Muscle layer of duodenum (tissue), 2 donors: ENCODE results near the gene CHRNA1.

Experiments
- H3K27ac ChIP-seq: one replicate; pipeline ENCODE4 v1.7.0; 2013; ENCODE audit warnings: mild to moderate bottlenecking, low read length
- H3K27me3 ChIP-seq: one replicate; pipeline ENCODE4 v1.7.0; 2013; ENCODE audit warnings: low read depth, mild to moderate bottlenecking, control low read depth, low read length
- H3K36me3 ChIP-seq, 2 donors: one replicate each; pipeline ENCODE4 v1.7.0; 2013; ENCODE audit warnings: low read length in 2 of 2, control low read depth in 1 of 2, mild to moderate bottlenecking in 1 of 2; ENCODE audit not compliant: insufficient read depth in 2 of 2, control insufficient read depth in 1 of 2
- H3K4me1 ChIP-seq, 2 donors: one replicate each; pipeline ENCODE4 v1.7.0; 2013; ENCODE audit warnings: low read length in 2 of 2, mild to moderate bottlenecking in 2 of 2, control low read depth in 1 of 2, moderate library complexity in 1 of 2; ENCODE audit not compliant: insufficient read depth in 2 of 2, control insufficient read depth in 1 of 2
- H3K4me3 ChIP-seq, 2 donors: one replicate each; pipeline ENCODE4 v1.7.0; 2013; ENCODE audit warnings: low read length in 2 of 2, low read depth in 1 of 2, mild to moderate bottlenecking in 1 of 2
- H3K9me3 ChIP-seq, 2 donors: one replicate each; pipeline ENCODE4 v1.7.0; 2013; ENCODE audit warnings: low read length in 2 of 2, control low read depth in 1 of 2, mild to moderate bottlenecking in 1 of 2; ENCODE audit not compliant: control insufficient read depth in 1 of 2
- donor health status: healthy.

CHRNA1 gene

GRCh38 chr2:174781298-174781697 is 17.0 kb upstream of the CHRNA1 start:
- H3K4me1 ChIP-seq = peaks cover 0 to 32% of the 10 kb centered on the region in 2 donors
- H3K27ac ChIP-seq = no peak overlapping the region
- H3K9me3 ChIP-seq = no peaks in the 10 kb centered on the region
- H3K36me3 ChIP-seq = no peaks in the 10 kb centered on the region
- no peak overlapping the region for H3K4me3 ChIP-seq
- H3K27me3 ChIP-seq = no peaks in the 10 kb centered on the region

DNA sequence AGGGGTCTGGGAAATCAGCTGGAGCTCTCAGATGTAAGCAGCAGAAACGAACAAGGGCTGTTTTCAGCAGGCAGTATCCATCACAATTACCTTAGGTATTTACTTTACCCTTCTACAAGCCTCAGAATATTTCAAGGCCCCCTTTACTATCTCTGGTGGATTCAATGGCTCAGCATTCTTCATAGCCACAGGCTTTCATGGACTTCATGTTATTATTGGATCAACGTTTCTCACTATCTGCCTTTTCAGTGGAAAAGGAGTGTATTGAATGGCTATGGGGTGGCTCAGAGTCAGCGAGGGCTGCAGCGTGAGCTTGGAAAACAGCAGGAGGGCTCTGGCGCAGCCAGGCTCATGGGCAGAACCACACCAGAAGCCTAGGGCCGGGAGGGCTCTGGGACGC is 16.6 kb upstream of the CHRNA1 start:
- Histone ChIP-seq H3K4me1 (peaks cover 0 to 32% of the 10 kb centered on the region in 2 donors), H3K27ac (no peak overlapping the region), H3K9me3 (no peaks in the 10 kb centered on the region), H3K36me3 (no peaks in the 10 kb centered on the region), H3K27me3 (no peaks in the 10 kb centered on the region), H3K4me3 (no peak overlapping the region)

DNA sequence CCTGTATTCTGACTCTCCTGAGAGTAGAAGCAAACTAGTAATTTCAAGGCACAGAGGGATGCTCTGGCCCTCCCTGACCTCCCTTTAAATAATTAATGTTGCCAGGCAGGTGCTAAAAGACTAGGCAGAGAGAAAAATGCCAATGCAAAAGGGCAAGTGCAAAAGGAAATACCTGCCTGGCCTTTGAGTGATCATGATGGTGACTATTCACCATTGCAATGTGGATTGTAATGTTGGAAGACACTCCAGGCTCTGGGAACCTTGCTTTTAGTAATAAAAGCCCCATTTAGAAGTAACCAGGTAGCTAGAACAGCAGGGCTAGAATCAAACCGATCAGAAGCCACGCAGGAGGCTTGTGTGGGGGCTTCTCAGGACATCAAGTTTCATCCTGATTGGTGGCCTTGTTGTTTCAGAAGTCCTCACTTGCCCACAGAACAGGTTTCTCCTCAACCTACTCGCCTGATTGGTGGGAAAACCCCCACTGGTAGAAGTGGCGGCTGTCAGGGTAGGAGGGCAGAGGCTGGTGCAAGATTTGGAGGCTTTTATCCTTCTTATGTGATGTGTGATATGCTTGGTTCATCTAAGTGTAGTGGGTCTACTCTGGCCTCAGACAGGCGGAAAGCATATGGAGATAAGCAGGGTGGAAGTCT is 16.0 kb upstream of the CHRNA1 start:
- H3K9me3 ChIP-seq = no peaks in the 10 kb centered on the region
- H3K4me1 ChIP-seq = peaks cover 0 to 32% of the 10 kb centered on the region in 2 donors
- no peak overlapping the region for H3K27ac ChIP-seq
- no peak overlapping the region for H3K4me3 ChIP-seq
- H3K27me3 ChIP-seq = no peaks in the 10 kb centered on the region
- H3K36me3 ChIP-seq = no peaks in the 10 kb centered on the region

DNA sequence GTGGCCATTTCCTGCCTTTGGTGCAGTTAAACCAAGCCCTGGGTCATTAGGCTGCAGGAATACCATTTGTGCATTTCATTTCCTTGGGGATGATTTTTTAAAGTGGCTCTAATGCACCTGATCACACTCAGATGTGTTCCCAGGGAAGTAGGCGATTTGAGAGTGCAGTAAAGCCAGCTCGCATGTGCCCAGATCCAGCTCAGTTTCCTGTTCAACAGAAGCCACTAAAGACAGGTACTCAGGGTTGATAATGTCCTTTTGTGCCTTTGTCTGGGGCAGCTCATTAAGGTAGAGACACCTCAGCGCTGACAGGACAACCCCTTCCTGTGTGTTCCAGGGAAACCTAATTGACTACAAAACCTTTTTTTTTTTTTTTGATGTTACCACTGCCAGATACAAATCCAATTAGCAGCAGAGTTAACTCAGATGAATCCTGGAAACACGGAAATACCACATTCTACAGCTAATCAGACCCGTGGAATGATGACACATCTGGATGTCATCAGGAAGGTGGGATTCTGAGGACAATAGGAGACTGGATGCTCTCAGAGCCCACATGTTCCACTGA is 15.2 kb upstream of the CHRNA1 start:
- no peaks in the 10 kb centered on the region for H3K36me3 ChIP-seq
- peaks cover 0 to 32% of the 10 kb centered on the region in 2 donors for H3K4me1 ChIP-seq
- H3K27ac ChIP-seq = no peak overlapping the region
- H3K4me3 ChIP-seq = no peak overlapping the region
- H3K9me3 ChIP-seq = no peaks in the 10 kb centered on the region
- H3K27me3 ChIP-seq = no peaks in the 10 kb centered on the region

- Histone ChIP-seq H3K27ac (no peak overlapping the region), H3K36me3 (no peaks in the 10 kb centered on the region), H3K9me3 (no peaks in the 10 kb centered on the region), H3K4me3 (no peak overlapping the region), H3K4me1 (peaks cover 0 to 37% of the 10 kb centered on the region in 2 donors), H3K27me3 (no peaks in the 10 kb centered on the region)
Observed at GRCh38 chr2:174778085-174778981, 14.1 kb upstream of the CHRNA1 start.

- peaks cover 0 to 43% of the 10 kb centered on the region in 2 donors for H3K4me1 ChIP-seq
- no peak overlapping the region for H3K4me3 ChIP-seq
- no peaks in the 10 kb centered on the region for H3K36me3 ChIP-seq
- H3K27ac ChIP-seq = no peak overlapping the region
- H3K27me3 ChIP-seq = no peaks in the 10 kb centered on the region
- H3K9me3 ChIP-seq = no peaks in the 10 kb centered on the region
Observed at GRCh38 chr2:174777347-174778084, 13.2 kb upstream of the CHRNA1 start.

GRCh38 chr2:174776675-174777074 is 12.4 kb upstream of the CHRNA1 start:
- Histone ChIP-seq H3K27ac (no peak overlapping the region), H3K27me3 (no peaks in the 10 kb centered on the region), H3K9me3 (no peaks in the 10 kb centered on the region), H3K4me1 (peaks cover 0 to 43% of the 10 kb centered on the region in 2 donors), H3K36me3 (no peaks in the 10 kb centered on the region), H3K4me3 (no peak overlapping the region)

- Histone ChIP-seq H3K36me3 (no peaks in the 10 kb centered on the region), H3K27ac (no peak overlapping the region), H3K4me3 (no peak overlapping the region), H3K4me1 (peaks cover 0 to 41% of the 10 kb centered on the region in 2 donors), H3K9me3 (no peaks in the 10 kb centered on the region), H3K27me3 (no peaks in the 10 kb centered on the region)
Observed at GRCh38 chr2:174776223-174776622, 12.0 kb upstream of the CHRNA1 start.

GRCh38 chr2:174775571-174775980 is 11.3 kb upstream of the CHRNA1 start:
- Histone ChIP-seq H3K4me3 (no peak overlapping the region), H3K9me3 (no peaks in the 10 kb centered on the region), H3K36me3 (no peaks in the 10 kb centered on the region), H3K27me3 (no peaks in the 10 kb centered on the region), H3K27ac (no peak overlapping the region), H3K4me1 (peaks cover 0 to 41% of the 10 kb centered on the region in 2 donors)

DNA sequence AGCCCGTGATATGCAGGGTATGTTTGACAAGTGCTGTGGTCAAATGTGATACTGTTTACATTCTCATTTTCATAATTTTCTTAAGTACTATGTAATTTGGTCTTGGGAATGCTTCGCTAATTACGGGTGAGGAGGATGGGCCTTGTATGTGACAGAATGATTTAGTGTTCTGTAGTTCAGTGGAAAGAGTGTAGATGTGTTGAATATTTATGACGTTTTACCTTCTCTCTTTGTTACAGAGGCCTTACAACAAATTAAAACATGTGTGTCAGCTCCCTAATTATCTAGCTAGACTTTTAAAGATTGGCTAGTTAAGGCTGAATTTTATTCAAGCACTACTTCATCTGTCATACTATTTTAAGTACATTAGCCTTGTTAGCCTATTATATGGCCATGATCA is 10.6 kb upstream of the CHRNA1 start:
- no peaks in the 10 kb centered on the region for H3K27me3 ChIP-seq
- H3K36me3 ChIP-seq = no peaks in the 10 kb centered on the region
- H3K9me3 ChIP-seq = no peaks in the 10 kb centered on the region
- no peak overlapping the region for H3K4me3 ChIP-seq
- no peak overlapping the region for H3K27ac ChIP-seq
- peaks cover 0 to 41% of the 10 kb centered on the region in 2 donors for H3K4me1 ChIP-seq

DNA sequence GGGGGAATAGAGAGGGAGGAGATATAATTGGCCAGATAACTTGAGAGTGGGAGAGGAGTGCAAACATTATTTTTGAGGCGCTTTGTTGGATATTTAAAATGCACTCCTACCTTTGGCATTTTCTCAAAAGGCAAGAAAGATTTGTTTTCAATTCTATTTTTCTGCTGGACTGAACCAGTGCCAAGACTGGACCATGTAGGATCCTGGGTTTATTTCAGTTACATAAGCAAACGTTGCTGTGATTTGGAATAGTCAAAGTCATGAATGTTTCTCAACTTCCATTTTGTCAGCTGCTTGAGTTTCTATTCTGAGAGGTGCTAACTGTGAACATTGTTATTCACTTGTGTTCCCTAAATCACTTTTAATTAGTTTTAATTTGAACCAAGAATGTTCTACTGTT is 8.9 kb upstream of the CHRNA1 start:
- no peak overlapping the region for H3K27ac ChIP-seq
- no peaks in the 10 kb centered on the region for H3K27me3 ChIP-seq
- H3K36me3 ChIP-seq = no peaks in the 10 kb centered on the region
- peaks cover 0 to 36% of the 10 kb centered on the region in 2 donors for H3K4me1 ChIP-seq
- no peak overlapping the region for H3K4me3 ChIP-seq
- H3K9me3 ChIP-seq = no peaks in the 10 kb centered on the region
